ENCODE measurements around the gene CD48.
A peak's percentile ranks its signal among the peaks of the same experiment; 100 is the strongest.
"Not testable (repeated sequence)": the region's sequence is repeated elsewhere in the genome, so short reads cannot be mapped to it uniquely, and the experiment has no call there.

Gene CD48

GRCh38 chr1:160741612-160742348, 30.2 kb upstream of the CD48 start:
- no peak for DNase-seq

DNA sequence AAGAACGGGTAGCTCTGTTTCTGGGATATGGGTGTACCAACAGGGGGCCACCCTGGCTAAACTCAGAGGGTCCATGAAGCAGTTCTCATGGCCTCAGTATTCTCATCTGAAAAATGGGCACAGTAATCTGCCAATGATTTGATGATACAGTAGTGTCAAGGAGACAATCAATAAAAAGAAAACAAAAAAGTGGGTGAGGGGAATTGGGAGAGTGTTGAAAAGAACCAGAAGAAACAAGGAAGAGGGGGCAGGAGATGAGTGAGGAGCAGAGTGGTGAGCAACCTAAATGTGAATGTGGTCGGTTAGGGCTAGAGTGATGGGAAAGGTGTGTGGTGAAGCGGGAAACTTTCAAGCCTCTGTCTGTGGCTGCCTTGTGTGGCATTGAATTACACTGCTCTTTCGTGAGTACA, 29.5 kb upstream of the CD48 start:
- DNase-seq, result no peak

DNA sequence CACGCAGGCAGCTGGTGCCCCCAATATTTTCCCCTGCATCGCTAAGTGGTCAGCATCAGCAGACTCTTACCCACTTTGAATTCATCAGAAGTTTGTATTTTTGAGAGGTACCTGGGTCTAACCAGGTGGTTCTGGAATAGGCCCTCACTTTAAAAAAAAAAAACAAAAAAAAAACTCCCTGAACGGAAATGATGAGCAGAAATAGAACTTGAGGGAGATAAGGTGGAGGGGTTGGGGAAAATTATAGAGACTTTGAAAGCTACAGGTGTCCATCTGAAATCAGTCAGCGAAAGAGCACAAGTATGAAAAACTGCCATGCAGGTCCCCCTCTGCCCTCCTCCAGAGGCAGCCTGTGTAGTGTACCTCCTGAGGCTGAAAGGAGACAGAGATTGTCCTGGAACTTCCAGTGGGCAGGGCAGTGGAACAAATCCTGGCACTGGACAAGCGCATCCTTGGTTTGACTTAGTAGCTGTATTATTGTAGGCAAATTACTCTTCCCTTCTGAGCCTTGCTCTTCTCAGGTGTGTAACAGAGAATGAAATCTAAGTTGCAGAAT, 28.6 kb upstream of the CD48 start:
- DNase-seq, result no peak

- peak; percentile 84 for DNase-seq
These were observed 27.5 kb upstream of the CD48 start, which contains the start of gene SLAMF7 for GRCh38 chr1:160739098-160739511. TSS of gene SLAMF7 (plus strand) at chr1:160739247. CDS start at chr1:160739302, 55 bp downstream.

DNA sequence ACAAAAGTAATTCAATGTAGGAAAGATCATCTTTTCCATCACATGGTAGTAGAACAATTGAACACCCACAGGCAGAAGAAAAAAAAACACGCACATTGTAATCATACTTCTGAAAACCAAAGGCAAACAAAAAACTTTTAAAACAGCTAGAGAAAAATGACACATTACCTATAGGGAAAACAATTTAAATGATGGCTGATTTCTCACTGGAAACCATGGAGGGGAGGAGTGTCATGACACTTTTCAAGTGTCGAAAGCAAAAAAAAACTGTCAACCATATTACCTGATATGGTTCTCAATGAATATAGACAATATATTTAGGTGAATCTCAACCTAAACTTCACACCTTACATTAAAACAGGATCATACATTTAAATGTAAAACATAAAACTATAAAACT, 26.6 kb upstream of the CD48 start:
- no peak for DNase-seq

GRCh38 chr1:160734301-160734700, 22.7 kb upstream of the CD48 start:
- no peak for DNase-seq

GRCh38 chr1:160733898-160734297, 22.3 kb upstream of the CD48 start:
- DNase-seq, result no peak

DNA sequence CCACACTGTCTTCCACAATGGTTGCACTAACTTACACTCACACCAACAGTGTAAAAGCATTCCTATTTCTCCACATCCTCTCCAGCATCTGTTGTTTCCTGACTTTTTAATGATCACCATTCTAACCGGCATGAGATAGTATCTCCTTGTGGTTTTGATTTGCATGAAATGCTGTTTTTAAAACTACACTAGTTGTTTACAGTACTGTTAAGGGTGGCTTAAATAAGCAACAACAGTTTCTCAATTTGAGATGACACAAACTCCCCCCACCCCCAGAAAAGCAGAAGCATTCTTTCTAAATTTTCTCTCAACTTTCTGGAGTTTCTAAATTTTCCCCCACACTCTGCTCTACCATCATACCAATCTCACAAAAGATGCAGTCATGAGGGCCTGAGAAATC, 20.4 kb upstream of the CD48 start:
- peak; percentile 8 for DNase-seq

GRCh38 chr1:160731564-160731963, 19.9 kb upstream of the CD48 start:
- not testable (repeated sequence) for DNase-seq

- DNase-seq, result peak; percentile 48
These were observed 15.7 kb upstream of the CD48 start for GRCh38 chr1:160727316-160727640.

GRCh38 chr1:160726498-160727315, 15.1 kb upstream of the CD48 start:
- peak; percentile 62 for DNase-seq

- no peak for DNase-seq
These were observed 14.5 kb upstream of the CD48 start for GRCh38 chr1:160726114-160726497.

DNA sequence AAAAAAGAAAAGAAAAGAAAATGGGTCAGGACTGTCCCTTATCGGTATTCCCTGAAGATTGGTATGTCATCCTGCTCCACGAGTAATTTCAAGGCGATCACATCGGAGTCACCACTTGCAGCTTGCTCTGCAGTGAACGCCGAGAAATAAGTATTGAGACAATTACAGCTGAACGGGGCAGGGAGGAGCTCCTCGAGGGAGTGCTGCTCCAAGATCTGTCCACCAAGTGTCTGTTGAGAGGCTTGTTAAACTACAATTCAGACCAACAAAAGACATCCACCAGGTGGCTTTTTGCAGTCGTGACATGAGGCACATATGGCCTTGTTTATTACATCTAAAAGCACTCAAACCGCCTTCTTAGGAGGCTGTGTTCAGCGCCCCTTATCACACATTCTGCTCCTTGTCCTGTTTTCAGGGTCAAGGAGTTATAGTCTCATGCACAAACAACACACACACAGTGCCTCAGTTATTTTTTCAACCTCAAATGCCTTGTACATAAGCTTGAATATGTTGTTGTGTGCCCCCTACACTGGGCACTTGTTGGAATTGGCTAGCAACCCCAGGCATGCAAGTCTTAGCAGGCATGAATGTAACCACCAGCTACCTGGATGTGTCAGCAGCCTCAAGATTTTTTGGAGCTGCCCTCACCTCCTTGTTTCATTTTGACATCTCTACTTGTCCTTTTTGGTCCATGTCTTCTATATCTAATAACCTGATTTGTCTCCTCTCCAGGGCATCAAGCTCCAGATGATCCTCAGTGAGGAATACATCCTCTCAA, 13.0 kb upstream of the CD48 start:
- no peak for DNase-seq

GRCh38 chr1:160723332-160723731, 11.7 kb upstream of the CD48 start:
- DNase-seq, result no peak

DNA sequence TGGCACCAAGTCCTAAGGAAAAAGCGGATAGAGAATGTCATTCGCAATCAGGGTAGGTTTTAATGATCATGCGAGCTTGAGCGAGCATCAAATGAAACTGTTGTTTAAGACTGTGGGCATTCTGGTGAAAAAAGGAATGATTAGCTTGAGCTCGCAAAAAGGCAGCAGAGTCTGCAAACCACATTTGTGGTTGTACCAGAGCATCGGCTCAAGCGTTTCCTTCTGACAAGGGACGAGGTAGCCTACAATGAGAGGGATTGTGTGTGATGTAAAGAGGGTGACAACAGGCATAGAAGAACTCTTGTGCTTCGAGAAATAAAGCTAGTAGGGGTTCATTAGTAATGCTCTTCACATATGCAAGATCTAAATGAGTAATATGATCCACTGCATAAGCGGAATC, 11.1 kb upstream of the CD48 start:
- DNase-seq, result peak; percentile 42

- no peak for DNase-seq
These were observed 9.9 kb upstream of the CD48 start for GRCh38 chr1:160721473-160721872.

- DNase-seq, result no peak
These were observed 8.9 kb upstream of the CD48 start for GRCh38 chr1:160720356-160721085.

DNA sequence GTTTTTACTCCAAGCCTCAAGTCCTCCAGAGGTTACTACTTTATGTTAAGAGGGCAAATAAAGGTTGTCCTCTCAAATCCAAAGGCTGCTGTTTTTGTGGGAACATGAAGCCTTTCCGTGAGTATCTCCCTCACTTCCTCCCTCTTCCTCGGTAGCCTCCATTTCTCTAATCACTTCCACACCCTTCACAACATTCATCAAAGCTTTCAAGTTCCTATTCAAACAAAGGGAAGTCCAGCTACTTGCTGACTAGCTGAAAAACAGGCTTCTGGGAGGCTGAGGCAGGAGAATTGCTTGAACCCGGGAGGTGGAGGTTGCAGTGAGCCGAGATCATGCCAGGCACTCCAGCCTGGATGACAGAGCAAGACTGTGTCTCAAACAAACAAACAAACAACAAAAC, 6.6 kb upstream of the CD48 start:
- no peak for DNase-seq

GRCh38 chr1:160717306-160717705, 5.7 kb upstream of the CD48 start:
- no peak for DNase-seq

DNA sequence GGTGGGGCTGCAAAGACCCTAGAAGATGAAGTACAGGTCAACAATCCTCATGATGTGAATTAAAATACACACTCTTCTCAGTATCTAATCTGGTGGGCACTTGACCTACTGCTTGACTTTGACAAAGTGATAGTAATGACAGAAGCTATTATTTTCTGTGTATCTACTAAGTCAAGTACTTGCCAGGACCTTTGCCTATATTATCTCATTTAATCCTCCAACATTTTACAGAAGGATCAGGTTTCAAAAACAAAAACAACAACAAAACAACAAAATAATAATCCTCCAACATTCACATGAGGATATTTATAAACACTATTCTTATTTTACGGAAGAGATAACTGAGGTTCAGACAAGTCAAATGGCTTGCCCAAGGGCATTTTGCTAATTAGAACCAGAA, 4.4 kb upstream of the CD48 start:
- DNase-seq, result no peak

DNA sequence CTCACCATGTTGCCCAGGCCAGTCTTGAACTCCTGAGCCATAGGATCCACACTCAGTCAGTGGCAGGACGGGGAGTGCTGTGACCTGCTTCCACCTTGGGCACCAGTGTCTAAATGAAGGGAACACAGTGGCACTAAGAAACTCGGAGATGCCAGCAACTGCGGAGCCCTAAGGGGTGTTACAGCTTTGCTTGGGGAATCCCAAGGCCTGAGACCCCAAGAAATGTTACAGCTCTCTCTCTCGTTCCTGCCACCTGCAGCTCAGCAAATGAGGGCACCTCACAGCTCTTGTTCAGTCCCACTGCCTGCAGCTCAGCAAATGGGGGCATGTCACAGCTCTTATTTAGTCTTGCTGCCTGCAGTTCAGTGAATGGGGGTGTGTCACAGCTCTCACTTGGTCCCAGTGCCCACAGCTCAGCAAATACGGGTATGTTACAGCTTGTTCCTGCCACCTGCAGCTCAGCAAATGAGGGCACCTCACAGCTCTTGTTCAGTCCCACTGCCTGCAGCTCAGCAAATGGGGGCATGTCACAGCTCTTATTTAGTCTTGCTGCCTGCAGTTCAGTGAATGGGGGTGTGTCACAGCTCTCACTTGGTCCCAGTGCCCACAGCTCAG, 2.5 kb upstream of the CD48 start:
- not testable (repeated sequence) for DNase-seq

GRCh38 chr1:160713161-160713560, 1.5 kb upstream of the CD48 start:
- no peak for DNase-seq

Measured in MV-4-11 (cell line).